Pancreas (tissue), 10 donors: ENCODE measurements around the gene LTK. TPM values are rescaled to one million over a fixed set of nuclear protein-coding genes. Genes with fewer than 3 reads are reported as not detected.
A peak's percentile ranks its signal among the peaks of the same experiment; 100 is the strongest.

Source experiments
- ATAC-seq, 4 donors: fragments of 200-7000 bp; cut with Tn5 transposase; one replicate each; pipeline versions ENCODE4 v1.8.0 to v1.9.1; 2020; ENCODE audit warnings: mild to moderate bottlenecking in 4 of 4, moderate library complexity in 4 of 4
- DNase-seq, 6 donors: peaks; one replicate each; pipeline ENCODE4 v3.0.0-alpha.2; 2020
- FAIRE-seq: peaks from 2 replicates; lab custom pipeline; 2012; peaks lifted over from hg19 to GRCh38; lab: Jason Lieb, UNC
- H3K27ac ChIP-seq, 4 donors: fragments of 200-600 bp; sonication (generic); 1 replicate in 3 of 4; 2 replicates in 1 of 4; pipeline versions ENCODE4 v1.5.0 to v1.8.0; 2020
- H3K27me3 ChIP-seq, 4 donors: fragments of 200-600 bp; one replicate each; pipeline ENCODE4 v1.8.0; 2021
- H3K36me3 ChIP-seq, 3 donors: fragments of 200-600 bp; sonication (generic) in 1 of 3; one replicate each; pipeline versions ENCODE4 v1.5.0 to v1.8.0; 2020 to 2021
- H3K4me1 ChIP-seq, 3 donors: fragments of 200-600 bp; one replicate each; pipeline ENCODE4 v1.8.0; 2021
- H3K4me3 ChIP-seq, 4 donors: fragments of 200-600 bp; sonication (generic) in 2 of 4; one replicate each; pipeline versions ENCODE4 v1.5.0 to v1.8.0; 2020 to 2021
- H3K9me3 ChIP-seq, 4 donors: fragments of 200-600 bp; one replicate each; pipeline ENCODE4 v1.8.0; 2021
- CTCF ChIP-seq, 4 donors: fragments of 200-600 bp; sonication (generic) in 3 of 4; IDR thresholded peaks; one replicate each; pipeline versions ENCODE4 v1.5.0 to v1.8.0; 2021; ENCODE audit warnings: antibody characterized with exemption in 4 of 4
- WGBS, 2 donors: extraction: QIAGEN DNeasy Blood & Tissue Kit; methylation state at CpG; one replicate each; pipeline ENCODE4 v1.1.7; 2013; 5-methylcytosine and 5-hydroxymethylcytosine counted together
- intact Hi-C, 3 donors: fragments of 100-400 bp; cut with DNase I; formaldehyde crosslinking; loops; one replicate each; pipeline versions ENCODE4 v1.11.1 to v1.14.2; 2022
- polyA plus RNA-seq, 2 donors: library from polyadenylated mRNA; stranded (reverse); fragments of 200-250 nt; gene quantifications; one replicate each; pipeline ENCODE4 v1.2.3, GENCODE V29; 2013
- total RNA-seq, 6 donors: library from RNA; stranded (reverse); fragmentation: NEBNext Ultra II Directional in 4 of 6; extraction: Animal tissue kit (Norgen Biotek cat#: 25700) in 4 of 6; gene quantifications; one replicate each; pipeline versions ENCODE4 v1.2.1 to v1.2.4, GENCODE V29; 2021 to 2023
- donor health status: healthy with polysubstance abuse.
- donor health status: DM: no; HTN: no; CAD: no; lungs with moderate emphysema.
- donor health status: DM: no; HTN: no; CAD: no.
- donor health status: control.
- donor health status: control.
- donor health status: Bipolar disorder and iron deficiency.
- donor health status: DM: yes; HTN: yes; CAD: no.
- donor health status: DM: no; HTN: no; CAD: no.
- donor health status: DM: no; HTN: no; CAD: no.
- donor health status: DM: yes; HTN: yes; CAD: no.

LTK gene
- total RNA-seq (under 1 TPM; 0.17 to 0.41 (median 0.26) TPM), polyA plus RNA-seq (under 1 TPM; 0.19 to 0.63 TPM)

- Histone ChIP-seq H3K27ac (no peak within 1 kb of the TSS), H3K9me3 (no peaks in the 10 kb centered on the region), H3K36me3 (no peaks in the 10 kb centered on the region), H3K27me3 (peaks cover 0 to 9% (median 3%) of the 10 kb centered on the region in 4 donors), H3K4me1 (peaks cover 0 to 13% (median 0%) of the 10 kb centered on the region in 3 donors), H3K4me3 (peak within 1 kb of the TSS in 3 of 4 donors; percentile 0 to 37 (median 15))
- DNase-seq (peak in 1 of 6 donors; percentile 28), ATAC-seq (no peak), FAIRE-seq (no peak)
- intact Hi-C loops = no loop called here
- WGBS, 2 donors = 41 to 42% methylated on average over 33 of the region's 33 CpGs
- no peak for TF ChIP-seq CTCF (IDR thresholded peaks at IDR 0.05)
These were observed at the start of gene LTK for GRCh38 chr15:41513506-41514227. LTK (minus strand) TSS chr15:41513827; CDS start chr15:41513709, 118 bp downstream.

- H3K27ac ChIP-seq = no peak overlapping the region
- no peaks in the 10 kb centered on the region for H3K27me3 ChIP-seq
- no peak for ATAC-seq
- peaks cover 0 to 9% (median 0%) of the 10 kb centered on the region in 3 donors for H3K4me1 ChIP-seq
- no peaks in the 10 kb centered on the region for H3K36me3 ChIP-seq
- intact Hi-C loops = no loop called here
- no peak for DNase-seq
- no peak for FAIRE-seq
- 85 to 92% methylated on average over 4 of the region's 4 CpGs for WGBS, 2 donors
- H3K4me3 ChIP-seq = no peak overlapping the region
- no peaks in the 10 kb centered on the region for H3K9me3 ChIP-seq
- TF ChIP-seq CTCF (IDR thresholded peaks at IDR 0.05) = no peak
These were observed 49.2 kb upstream of the LTK start for GRCh38 chr15:41562784-41563198.

GRCh38 chr15:41562244-41562643 is 48.6 kb upstream of the LTK start:
- DNase-seq (no peak), ATAC-seq (no peak), FAIRE-seq (no peak)
- TF ChIP-seq CTCF (IDR thresholded peaks at IDR 0.05) = no peak
- H3K4me3 ChIP-seq = no peak overlapping the region
- no peaks in the 10 kb centered on the region for H3K9me3 ChIP-seq
- peaks cover 0 to 10% (median 0%) of the 10 kb centered on the region in 3 donors for H3K4me1 ChIP-seq
- no peaks in the 10 kb centered on the region for H3K27me3 ChIP-seq
- 66 to 76% methylated on average over 5 of the region's 5 CpGs for WGBS, 2 donors
- H3K36me3 ChIP-seq = no peaks in the 10 kb centered on the region
- no peak overlapping the region for H3K27ac ChIP-seq
- intact Hi-C loops = no loop called here

- no peak for TF ChIP-seq CTCF (IDR thresholded peaks at IDR 0.05)
- peaks cover 0 to 10% (median 0%) of the 10 kb centered on the region in 3 donors for H3K4me1 ChIP-seq
- ATAC-seq (no peak), FAIRE-seq (no peak), DNase-seq (no peak)
- intact Hi-C loops = no loop called here
- H3K36me3 ChIP-seq = no peaks in the 10 kb centered on the region
- no peak overlapping the region for H3K27ac ChIP-seq
- H3K9me3 ChIP-seq = no peaks in the 10 kb centered on the region
- H3K27me3 ChIP-seq = no peaks in the 10 kb centered on the region
- no peak overlapping the region for H3K4me3 ChIP-seq
- 86 to 91% methylated on average over 3 of the region's 3 CpGs for WGBS, 2 donors
These were observed 48.1 kb upstream of the LTK start for GRCh38 chr15:41561777-41562145.
